Measurements from ENCODE around the gene KERA. TPM values are rescaled to one million over a fixed set of nuclear protein-coding genes. Genes with fewer than 3 reads are reported as not detected.

Gene KERA
- total and polyA plus RNA-seq, 2 donors (not counting 1 experiment from before 2014, with no cell fraction given) = not detected

DNA sequence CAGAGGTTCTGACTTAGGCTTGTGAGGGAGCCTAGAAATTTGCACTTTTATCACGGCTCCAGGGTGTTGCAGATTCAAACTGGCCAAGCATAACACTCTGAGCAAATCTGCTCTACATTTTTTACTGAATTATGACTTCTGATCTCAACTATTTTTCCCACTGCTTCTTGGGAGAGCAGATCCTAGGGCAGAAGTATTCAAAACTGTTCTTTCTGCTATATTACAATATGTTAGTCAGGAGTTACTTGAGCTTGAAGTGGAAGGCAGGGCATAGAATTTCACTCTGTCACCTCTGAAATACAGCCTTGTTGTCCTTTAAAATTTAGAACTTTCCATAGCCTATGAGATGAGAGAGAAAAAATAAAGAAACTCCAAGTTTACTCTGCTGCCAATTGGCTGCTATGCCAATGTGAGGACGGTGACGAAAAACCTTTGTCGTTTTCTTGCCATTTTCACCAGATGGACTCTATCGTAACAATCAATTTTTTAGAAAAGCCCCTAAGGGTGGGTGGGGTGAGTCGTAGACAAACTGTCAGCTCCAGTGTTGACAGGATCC is 16.4 kb upstream of the KERA start:
- Histone ChIP-seq H3K79me2 (ENCODE audit: control insufficient read depth, insufficient read depth, low read length) (no peaks in the 10 kb centered on the region), H3K36me3 (replicated peaks in 1 of 2; ENCODE audit: control extremely low read depth in 1 of 2, control insufficient read depth in 1 of 2, extremely low read depth in 1 of 2, insufficient read depth in 2 of 2, low read length in 1 of 2) (no peaks in the 10 kb centered on the region), H3K9me3 (ENCODE audit: control extremely low read depth in 1 of 3, control insufficient read depth in 2 of 3, insufficient read depth in 1 of 3, low read length in 2 of 3) (no peaks in the 10 kb centered on the region), H3K4me1 (ENCODE audit: control insufficient read depth in 2 of 2, insufficient read depth in 2 of 2, low read length in 2 of 2) (no peaks in the 10 kb centered on the region), H3K27ac (ENCODE audit: low read length in 2 of 2) (no peak overlapping the region), H2AFZ (ENCODE audit: insufficient read depth, low read depth, low read length, poor library complexity, severe bottlenecking) (no peak overlapping the region), H3K4me2 (replicated peaks; ENCODE audit: low read depth, low read length, poor library complexity, severe bottlenecking) (no peak overlapping the region), H3K9ac (ENCODE audit: low read length) (no peak overlapping the region), H4K20me1 (ENCODE audit: control insufficient read depth, insufficient read depth, low read length, poor library complexity, severe bottlenecking) (no peaks in the 10 kb centered on the region), H3K27me3 (replicated peaks in 1 of 4; ENCODE audit: control extremely low read depth in 1 of 4, control insufficient read depth in 3 of 4, insufficient read depth in 4 of 4, low read length in 3 of 4) (no peaks in the 10 kb centered on the region), H3K4me3 (ENCODE audit: control extremely low read depth in 1 of 5, extremely low read depth in 1 of 5, insufficient read depth in 1 of 5, low read depth in 2 of 5, low read length in 4 of 5) (no peak overlapping the region)
- 100% methylated on average over 2 of the region's 6 CpGs for WGBS (ENCODE audit: insufficient coverage)
- TF ChIP-seq, protein P1, sequence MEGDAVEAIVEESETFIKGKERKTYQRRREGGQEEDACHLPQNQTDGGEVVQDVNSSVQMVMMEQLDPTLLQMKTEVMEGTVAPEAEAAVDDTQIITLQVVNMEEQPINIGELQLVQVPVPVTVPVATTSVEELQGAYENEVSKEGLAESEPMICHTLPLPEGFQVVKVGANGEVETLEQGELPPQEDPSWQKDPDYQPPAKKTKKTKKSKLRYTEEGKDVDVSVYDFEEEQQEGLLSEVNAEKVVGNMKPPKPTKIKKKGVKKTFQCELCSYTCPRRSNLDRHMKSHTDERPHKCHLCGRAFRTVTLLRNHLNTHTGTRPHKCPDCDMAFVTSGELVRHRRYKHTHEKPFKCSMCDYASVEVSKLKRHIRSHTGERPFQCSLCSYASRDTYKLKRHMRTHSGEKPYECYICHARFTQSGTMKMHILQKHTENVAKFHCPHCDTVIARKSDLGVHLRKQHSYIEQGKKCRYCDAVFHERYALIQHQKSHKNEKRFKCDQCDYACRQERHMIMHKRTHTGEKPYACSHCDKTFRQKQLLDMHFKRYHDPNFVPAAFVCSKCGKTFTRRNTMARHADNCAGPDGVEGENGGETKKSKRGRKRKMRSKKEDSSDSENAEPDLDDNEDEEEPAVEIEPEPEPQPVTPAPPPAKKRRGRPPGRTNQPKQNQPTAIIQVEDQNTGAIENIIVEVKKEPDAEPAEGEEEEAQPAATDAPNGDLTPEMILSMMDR (IDR thresholded peaks at IDR 0.05) = no peak
- no peak for TF ChIP-seq EZH2 (IDR thresholded peaks at IDR 0.05; ENCODE audit: borderline replicate concordance, insufficient read depth, low read depth, low read length, poor library complexity, severe bottlenecking)
- ChIA-PET POLR2A (no interaction called here), CTCF (no interaction called here)
- ATAC-seq (ENCODE audit: low read depth) = no peak
- DNase-seq = no peak
- Mint-ChIP-seq H3K4me1 (no peaks in the 10 kb centered on the region), H3K4me3 (no peak overlapping the region), H3K9me3 (ENCODE audit: insufficient read depth) (no peaks in the 10 kb centered on the region), H3K27me3 (peaks cover 1% of the 10 kb centered on the region), H3K27ac (no peak overlapping the region)
- intact Hi-C loops (cut with micrococcal nuclease) = no loop called here

- H3K4me3 Mint-ChIP-seq = no peak overlapping the region
- Histone ChIP-seq H3K27ac (ENCODE audit: low read length in 2 of 2) (no peak overlapping the region), H2AFZ (ENCODE audit: insufficient read depth, low read depth, low read length, poor library complexity, severe bottlenecking) (no peak overlapping the region), H3K27me3 (replicated peaks in 1 of 4; ENCODE audit: control extremely low read depth in 1 of 4, control insufficient read depth in 3 of 4, insufficient read depth in 4 of 4, low read length in 3 of 4) (no peaks in the 10 kb centered on the region), H4K20me1 (ENCODE audit: control insufficient read depth, insufficient read depth, low read length, poor library complexity, severe bottlenecking) (no peaks in the 10 kb centered on the region), H3K9ac (ENCODE audit: low read length) (no peak overlapping the region), H3K4me2 (replicated peaks; ENCODE audit: low read depth, low read length, poor library complexity, severe bottlenecking) (no peak overlapping the region), H3K4me3 (ENCODE audit: control extremely low read depth in 1 of 5, extremely low read depth in 1 of 5, insufficient read depth in 1 of 5, low read depth in 2 of 5, low read length in 4 of 5) (no peak overlapping the region), H3K9me3 (ENCODE audit: control extremely low read depth in 1 of 3, control insufficient read depth in 2 of 3, insufficient read depth in 1 of 3, low read length in 2 of 3) (no peaks in the 10 kb centered on the region), H3K36me3 (replicated peaks in 1 of 2; ENCODE audit: control extremely low read depth in 1 of 2, control insufficient read depth in 1 of 2, extremely low read depth in 1 of 2, insufficient read depth in 2 of 2, low read length in 1 of 2) (no peaks in the 10 kb centered on the region), H3K79me2 (ENCODE audit: control insufficient read depth, insufficient read depth, low read length) (no peaks in the 10 kb centered on the region), H3K4me1 (ENCODE audit: control insufficient read depth in 2 of 2, insufficient read depth in 2 of 2, low read length in 2 of 2) (no peaks in the 10 kb centered on the region)
- H3K27me3 Mint-ChIP-seq = peaks cover 4% of the 10 kb centered on the region
- intact Hi-C loops (cut with micrococcal nuclease) = no loop called here
- H3K4me1 Mint-ChIP-seq = no peaks in the 10 kb centered on the region
- no peak for DNase-seq
- ChIA-PET POLR2A (no interaction called here), CTCF (no interaction called here)
- H3K27ac Mint-ChIP-seq = no peak overlapping the region
- H3K9me3 Mint-ChIP-seq (ENCODE audit: insufficient read depth) = no peaks in the 10 kb centered on the region
- ATAC-seq (ENCODE audit: low read depth) = no peak
- TF ChIP-seq, protein P1 (IDR thresholded peaks at IDR 0.05) = no peak
- TF ChIP-seq EZH2 (IDR thresholded peaks at IDR 0.05; ENCODE audit: borderline replicate concordance, insufficient read depth, low read depth, low read length, poor library complexity, severe bottlenecking) = no peak
Observed at GRCh38 chr12:91073426-91073825, 15.6 kb upstream of the KERA start.
